Keratinocyte (primary cell): ENCODE measurements around the gene CACNA1C. TPM values are rescaled to one million over a fixed set of nuclear protein-coding genes. Genes with fewer than 3 reads are reported as not detected.

Experiments
- DNase-seq: peaks from one replicate; pipeline ENCODE4 v3.0.0-alpha.2; 2011; ENCODE audit warnings: low read depth, missing footprints, low spot score
- FAIRE-seq: peaks from 2 replicates; lab custom pipeline; 2011; peaks lifted over from hg19 to GRCh38; lab: Jason Lieb, UNC
- H2AFZ ChIP-seq: 2 replicates; pipeline ENCODE4 v1.6.0; 2012; ENCODE audit warnings: low read length, control low read depth, inconsistent platforms; ENCODE audit not compliant: control insufficient read depth
- H3K27ac ChIP-seq: 2 replicates; pipeline ENCODE4 v1.5.1; 2011; ENCODE audit warnings: low read length; ENCODE audit not compliant: control insufficient read depth, insufficient read depth
- H3K27me3 ChIP-seq: 3 replicates; pipeline ENCODE4 v1.6.0; 2011; ENCODE audit warnings: low read length; ENCODE audit not compliant: control insufficient read depth, insufficient read depth; ENCODE audit errors: extremely low read depth
- H3K36me3 ChIP-seq, 2 experiments: 2 replicates in 1 of 2; 3 replicates in 1 of 2; pipeline ENCODE4 v1.5.1; 2011; ENCODE audit warnings: low read length in 2 of 2, mild to moderate bottlenecking in 1 of 2; ENCODE audit not compliant: control insufficient read depth in 2 of 2, insufficient read depth in 2 of 2; ENCODE audit errors: extremely low read depth in 1 of 2
- H3K4me1 ChIP-seq: 3 replicates; pipeline ENCODE4 v1.5.1; 2011; ENCODE audit warnings: low read length; ENCODE audit not compliant: control insufficient read depth, insufficient read depth; ENCODE audit errors: extremely low read depth
- H3K4me2 ChIP-seq: 3 replicates; pipeline ENCODE4 v1.6.0; 2011; ENCODE audit warnings: low read depth, low read length; ENCODE audit not compliant: control insufficient read depth, insufficient read depth; ENCODE audit errors: extremely low read depth
- H3K4me3 ChIP-seq, 3 experiments: fragments of 200-600 bp in 1 of 3; sonication (generic) in 1 of 3; 2 replicates in 2 of 3; 3 replicates in 1 of 3; pipeline ENCODE4 v1.5.1; 2011 to 2016; ENCODE audit warnings: low read length in 3 of 3, mild to moderate bottlenecking in 3 of 3, control low read depth in 2 of 3, inconsistent platforms in 1 of 3, low read depth in 1 of 3, mixed read lengths in 1 of 3, mixed run types in 1 of 3, moderate library complexity in 1 of 3; ENCODE audit not compliant: control insufficient read depth in 2 of 3, insufficient read depth in 2 of 3; ENCODE audit errors: extremely low read depth in 1 of 3
- H3K79me2 ChIP-seq: 2 replicates; pipeline ENCODE4 v1.6.0; 2012; ENCODE audit warnings: low read length; ENCODE audit not compliant: control insufficient read depth, insufficient read depth
- H3K9ac ChIP-seq: 3 replicates; pipeline ENCODE4 v1.6.0; 2011; ENCODE audit warnings: low read length; ENCODE audit not compliant: control insufficient read depth, insufficient read depth; ENCODE audit errors: extremely low read depth
- H3K9me1 ChIP-seq: 3 replicates; pipeline ENCODE4 v1.6.0; 2011; ENCODE audit warnings: low read length; ENCODE audit not compliant: control insufficient read depth, insufficient read depth; ENCODE audit errors: extremely low read depth
- H3K9me3 ChIP-seq: 2 replicates; pipeline ENCODE4 v1.5.1; 2012; ENCODE audit warnings: low read depth, low read length; ENCODE audit not compliant: control insufficient read depth
- H4K20me1 ChIP-seq: 3 replicates; pipeline ENCODE4 v1.6.0; 2011; ENCODE audit warnings: low read length; ENCODE audit not compliant: control insufficient read depth, insufficient read depth; ENCODE audit errors: extremely low read depth
- CTCF ChIP-seq, 3 experiments: IDR thresholded peaks in 1 of 3; conservative IDR thresholded peaks in 1 of 3; optimal IDR thresholded peaks in 1 of 3; 2 replicates in 2 of 3; 3 replicates in 1 of 3; pipeline versions ENCODE3 to v1.5.1; 2011; ENCODE audit warnings: low read length in 3 of 3, mild to moderate bottlenecking in 3 of 3, moderate library complexity in 2 of 3, control low read depth in 1 of 3, inconsistent platforms in 1 of 3; ENCODE audit not compliant: insufficient read depth in 2 of 3; ENCODE audit errors: extremely low read depth in 1 of 3
- EZH2 ChIP-seq: IDR thresholded peaks from one replicate; pipeline ENCODE4 v1.6.1; 2012; ENCODE audit warnings: inconsistent platforms, mild to moderate bottlenecking, low read length, moderate library complexity
- dilution Hi-C: fragments of 300-500 bp; cut with MboI; formaldehyde crosslinking; loops from one replicate; pipeline ENCODE4 v1.7.0; 2020; ENCODE audit warnings: low sequenced_read_pairs; ENCODE audit not compliant: extremely low pct_ligation_motif_present
- polyA plus RNA-seq, 5 experiments: library from polyadenylated mRNA; depleted of rRNA in 3 of 5; stranded (reverse) in 3 of 5; stranded (forward) in 1 of 5; unstranded in 1 of 5; fragments of >200 nt; gene quantifications; 1 replicate in 1 of 5; 2 replicates in 3 of 5; 3 replicates in 1 of 5; pipeline versions ENCODE4 v1.2.1 to v1.2.3, GENCODE V29; 2011 to 2012; ENCODE audit warnings: missing spikeins in 2 of 5, low read depth in 1 of 5, low replicate concordance in 1 of 5

Gene CACNA1C
- polyA plus RNA-seq, 1 donor (not counting 4 experiments of a cell fraction or from before 2014, with no cell fraction given), result not detected

DNA sequence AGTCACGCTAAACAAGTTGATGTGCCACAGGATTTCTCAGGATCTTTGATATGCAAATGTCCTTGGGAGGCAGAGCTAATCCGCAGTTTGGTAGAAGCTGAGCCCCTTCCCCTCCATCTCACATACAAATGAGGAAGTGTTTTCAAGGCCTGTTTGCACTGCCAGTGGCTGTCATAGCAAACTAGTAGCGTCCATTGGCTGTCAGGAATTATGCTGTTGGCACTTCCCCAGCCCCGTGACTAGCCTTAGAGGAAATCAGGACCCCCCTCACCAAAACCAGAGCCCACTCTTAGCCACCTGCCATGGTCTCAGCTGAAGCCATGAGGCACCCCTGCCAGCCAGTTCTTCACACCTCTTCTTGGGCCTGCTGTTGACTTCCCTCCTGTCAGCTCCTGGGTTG, 253.9 kb downstream of the CACNA1C start:
- Histone ChIP-seq H3K27me3 (peaks cover 5% of the 10 kb centered on the region), H3K4me2 (no peak overlapping the region), H3K9me3 (no peaks in the 10 kb centered on the region), H3K79me2 (no peaks in the 10 kb centered on the region), H3K4me3 (no peak overlapping the region), H3K9ac (no peak overlapping the region), H3K36me3 (no peaks in the 10 kb centered on the region), H3K9me1 (no peaks in the 10 kb centered on the region), H4K20me1 (no peaks in the 10 kb centered on the region), H3K27ac (no peak overlapping the region), H2AFZ (no peak overlapping the region), H3K4me1 (no peaks in the 10 kb centered on the region)
- DNase-seq (no peak), FAIRE-seq (no peak)
- TF ChIP-seq CTCF (optimal IDR thresholded peaks at IDR 0.05 in 1 of 3, IDR thresholded peaks at IDR 0.05 in 1 of 3, conservative IDR thresholded peaks at IDR 0.05 in 1 of 3; ENCODE audit: extremely low read depth in 1 of 3, insufficient read depth in 2 of 3, low read length in 3 of 3), result no peak
- TF ChIP-seq EZH2, result no peak
- dilution Hi-C loops, result no loop called here

DNA sequence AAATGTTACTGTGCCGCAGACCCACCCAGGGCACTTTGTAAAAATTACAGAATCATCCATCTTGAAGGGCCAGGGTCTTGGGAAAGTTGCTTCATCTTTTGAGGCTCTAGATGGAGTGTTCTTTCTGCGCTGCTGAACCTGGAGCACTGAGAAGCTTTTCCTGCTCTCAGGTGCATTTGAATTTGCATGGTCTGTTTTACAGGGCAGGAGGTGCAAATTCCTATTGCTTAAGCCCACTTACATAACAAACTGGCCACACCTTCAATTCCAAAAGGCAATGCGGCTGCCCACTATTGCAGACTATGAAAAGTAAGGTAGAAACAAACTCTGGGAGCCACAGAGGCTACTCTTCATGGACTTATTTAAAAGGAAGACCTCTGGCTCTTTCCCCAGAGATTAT, 254.8 kb downstream of the CACNA1C start:
- peaks cover 5% of the 10 kb centered on the region for H3K27me3 ChIP-seq
- no peaks in the 10 kb centered on the region for H4K20me1 ChIP-seq
- no peaks in the 10 kb centered on the region for H3K36me3 ChIP-seq
- H3K27ac ChIP-seq, result no peak overlapping the region
- H3K79me2 ChIP-seq, result no peaks in the 10 kb centered on the region
- no peak overlapping the region for H3K9ac ChIP-seq
- H3K9me1 ChIP-seq, result no peaks in the 10 kb centered on the region
- H2AFZ ChIP-seq, result no peak overlapping the region
- no peak overlapping the region for H3K4me2 ChIP-seq
- no peak overlapping the region for H3K4me3 ChIP-seq
- H3K9me3 ChIP-seq, result no peaks in the 10 kb centered on the region
- FAIRE-seq, result no peak
- H3K4me1 ChIP-seq, result no peaks in the 10 kb centered on the region
- no peak for TF ChIP-seq CTCF (optimal IDR thresholded peaks at IDR 0.05 in 1 of 3, IDR thresholded peaks at IDR 0.05 in 1 of 3, conservative IDR thresholded peaks at IDR 0.05 in 1 of 3; ENCODE audit: extremely low read depth in 1 of 3, insufficient read depth in 2 of 3, low read length in 3 of 3)
- no peak for TF ChIP-seq EZH2
- dilution Hi-C loops, result no loop called here
- no peak for DNase-seq
